NCI-H460 (cell line): Measurements from ENCODE around the gene MARCO. TPM values are rescaled to one million over a fixed set of nuclear protein-coding genes. Genes with fewer than 3 reads are reported as not detected.

Source experiments
- DNase-seq: peaks from one replicate; pipeline ENCODE4 v3.0.0-alpha.2; 2016; ENCODE audit warnings: low read depth; ENCODE audit errors: extremely low read depth
- total RNA-seq: library from RNA; depleted of rRNA; stranded (reverse); fragments of >200 nt; shearing (Covaris generic); gene quantifications from 2 replicates; pipeline ENCODE4 v1.2.3, GENCODE V29; 2014

The MARCO gene
- total RNA-seq, 1 experiment from 2014 or later = not detected

DNA sequence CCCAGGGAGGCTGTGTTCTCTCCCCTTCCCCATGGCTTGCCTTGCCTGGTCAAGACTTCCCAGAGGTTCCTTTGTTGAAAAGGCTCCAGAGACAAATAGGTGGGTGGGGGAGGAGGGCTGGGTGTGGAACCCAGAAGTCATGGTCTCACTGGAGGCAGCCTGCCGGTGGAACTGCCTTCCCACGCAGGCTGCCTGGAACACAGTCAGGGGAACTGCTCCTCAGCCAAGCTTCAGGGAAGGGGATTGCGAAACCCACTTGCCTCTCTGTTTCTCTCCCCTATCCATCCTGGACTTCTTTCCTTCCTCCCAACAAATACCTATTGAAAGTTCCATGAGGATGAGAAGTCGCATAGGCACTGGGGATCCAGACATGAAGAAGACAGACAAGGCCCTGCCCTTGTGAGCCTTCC is 31.6 kb downstream of the MARCO start:
- no peak for DNase-seq

DNA sequence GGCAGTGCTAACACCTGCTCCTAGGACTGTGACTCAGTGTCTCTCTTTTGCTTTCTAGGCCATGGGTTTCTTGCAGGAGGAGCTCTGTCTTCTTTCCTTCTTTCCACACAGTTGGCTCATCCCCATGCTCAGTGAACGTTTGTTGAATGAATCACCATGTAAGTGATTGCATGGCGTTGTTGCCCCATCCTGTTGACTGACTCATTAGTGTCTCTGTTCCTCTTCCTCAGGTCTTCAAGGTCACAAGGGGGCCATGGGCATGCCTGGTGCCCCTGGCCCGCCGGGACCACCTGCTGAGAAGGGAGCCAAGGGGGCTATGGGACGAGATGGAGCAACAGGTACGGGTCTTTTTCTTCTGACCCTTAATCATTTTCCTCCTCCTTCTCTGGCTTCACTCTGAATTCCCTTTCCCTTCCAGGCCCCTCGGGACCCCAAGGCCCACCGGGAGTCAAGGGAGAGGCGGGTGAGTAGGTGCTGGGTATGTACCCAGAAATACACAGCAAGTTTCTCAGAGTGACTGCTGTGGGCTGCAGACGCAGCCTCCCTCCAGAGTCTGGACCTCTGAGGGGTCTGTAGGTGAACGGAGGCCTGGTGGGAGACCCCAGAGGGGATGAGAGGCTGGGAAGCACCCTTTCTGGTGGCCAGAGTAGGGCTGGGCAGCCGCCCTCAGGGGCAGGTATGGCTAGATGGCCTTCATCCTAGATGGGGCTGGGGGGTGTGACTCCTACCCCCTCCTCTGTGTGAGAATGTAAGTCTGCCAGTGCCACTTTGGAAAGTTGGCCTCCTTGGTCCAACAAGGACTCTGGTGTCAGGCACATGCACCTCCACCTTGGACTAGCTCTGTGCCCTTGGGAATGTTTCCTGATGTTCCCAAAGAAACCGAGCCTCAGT is 32.4 kb downstream of the MARCO start:
- DNase-seq = peak; percentile 44

DNA sequence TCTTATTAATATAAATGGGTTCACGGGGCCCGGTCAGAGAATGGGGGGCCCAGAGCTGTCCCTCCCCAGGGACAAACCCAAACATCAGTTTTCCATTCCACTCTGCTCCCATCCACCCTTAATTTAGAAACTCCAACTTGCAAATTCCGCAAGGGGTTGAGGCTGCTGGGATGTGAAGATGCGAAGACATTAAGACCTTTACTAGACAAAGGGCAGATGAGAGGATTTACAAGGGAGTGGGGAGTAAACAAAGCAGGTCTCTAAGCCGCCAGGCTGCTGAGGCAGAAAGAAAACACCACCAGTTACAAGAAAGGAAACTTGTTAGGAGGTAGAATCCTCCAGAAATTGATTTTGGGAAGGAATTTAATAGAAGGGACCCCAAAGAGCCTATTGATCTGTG is 33.1 kb downstream of the MARCO start:
- no peak for DNase-seq

DNA sequence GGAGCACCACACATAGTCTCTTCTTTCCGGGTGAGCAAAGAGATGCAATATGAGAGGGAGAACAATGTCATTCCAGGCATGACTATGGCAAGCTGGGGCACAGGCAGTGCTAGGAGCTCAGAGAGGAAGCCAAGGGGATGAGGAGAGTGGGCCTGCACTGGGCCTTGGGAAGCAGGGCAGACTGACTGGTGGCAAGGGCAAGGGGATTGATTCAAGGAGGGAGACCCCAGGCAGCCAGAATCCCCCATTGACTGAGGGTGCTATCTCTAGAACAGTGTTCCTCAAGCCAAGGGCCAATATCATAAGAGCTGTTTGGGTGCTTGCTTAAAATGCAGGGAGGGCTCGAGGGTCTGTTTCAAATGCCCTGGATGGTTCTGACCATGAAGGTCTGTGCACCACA is 36.1 kb downstream of the MARCO start:
- no peak for DNase-seq

DNA sequence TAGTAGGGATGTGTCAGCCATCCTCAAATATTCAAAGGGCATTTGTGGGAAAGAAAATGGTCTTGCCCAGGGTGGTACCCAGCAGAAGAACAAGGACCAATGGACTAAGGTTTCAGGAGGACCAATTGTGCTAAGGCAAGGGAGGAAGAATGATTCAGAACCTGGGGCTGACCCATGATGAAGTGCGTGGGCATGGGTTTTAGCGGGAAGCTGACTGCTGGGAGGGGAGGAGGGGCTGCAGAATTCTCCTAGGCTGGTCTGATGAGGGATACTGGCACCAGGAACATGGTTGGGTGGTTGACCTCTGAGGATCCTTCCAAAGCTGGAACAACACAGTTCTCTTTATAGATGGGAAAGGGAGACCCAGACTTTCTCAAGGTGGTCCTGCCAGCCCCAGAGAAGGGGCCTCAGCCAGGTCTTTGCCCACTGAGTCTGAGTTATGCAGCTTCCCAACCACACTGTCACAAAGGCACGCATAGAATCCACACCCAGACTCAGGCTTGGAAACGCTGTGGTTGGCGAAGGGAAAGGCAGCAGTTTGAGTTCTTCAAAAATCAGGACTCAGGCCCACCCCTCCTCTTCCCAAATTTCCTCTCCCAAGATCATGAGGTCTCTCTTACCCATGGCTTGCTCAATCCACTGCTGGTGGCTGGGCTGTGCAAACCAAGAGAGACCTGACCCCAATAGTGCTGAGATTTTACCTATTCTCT is 37.3 kb downstream of the MARCO start:
- no peak for DNase-seq

DNA sequence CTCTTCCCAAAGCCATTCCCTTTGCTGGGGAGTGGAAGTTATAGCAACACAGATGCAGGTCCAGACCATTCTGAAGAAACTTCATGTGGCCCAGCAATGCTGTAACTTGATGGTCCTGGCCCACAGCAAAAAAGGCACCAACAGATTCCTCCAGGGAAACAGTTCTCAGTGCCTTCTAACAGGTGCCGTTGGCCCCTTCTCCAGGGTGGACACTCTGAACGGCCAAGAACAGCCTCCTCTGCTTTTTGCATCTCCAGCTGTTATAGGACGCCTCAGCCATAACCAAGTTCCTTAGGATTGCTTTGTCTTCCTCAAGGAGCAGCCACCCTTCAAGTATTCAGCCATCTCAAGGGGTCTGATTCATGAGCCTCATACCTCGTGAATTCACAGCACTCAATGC is 38.0 kb downstream of the MARCO start:
- DNase-seq = no peak

DNA sequence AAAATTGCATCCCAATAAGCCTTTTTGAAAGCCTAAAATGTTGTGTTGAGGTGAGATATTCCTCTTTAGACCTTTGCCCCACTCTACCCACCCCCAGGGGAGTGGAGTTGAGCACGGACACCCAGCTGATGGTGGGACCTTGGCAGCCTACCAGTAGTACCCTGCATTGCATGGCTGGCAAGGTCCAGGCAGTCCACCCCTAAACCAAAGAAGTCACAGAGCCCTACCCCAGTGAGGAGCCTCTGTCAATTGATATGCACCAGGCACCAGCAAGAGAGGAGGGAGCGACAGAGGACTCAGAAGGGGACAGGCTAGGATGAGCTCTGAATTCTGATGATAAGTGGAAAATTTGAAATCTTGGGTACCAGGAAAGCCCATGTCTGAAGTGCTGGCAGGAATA is 38.6 kb downstream of the MARCO start:
- no peak for DNase-seq

DNA sequence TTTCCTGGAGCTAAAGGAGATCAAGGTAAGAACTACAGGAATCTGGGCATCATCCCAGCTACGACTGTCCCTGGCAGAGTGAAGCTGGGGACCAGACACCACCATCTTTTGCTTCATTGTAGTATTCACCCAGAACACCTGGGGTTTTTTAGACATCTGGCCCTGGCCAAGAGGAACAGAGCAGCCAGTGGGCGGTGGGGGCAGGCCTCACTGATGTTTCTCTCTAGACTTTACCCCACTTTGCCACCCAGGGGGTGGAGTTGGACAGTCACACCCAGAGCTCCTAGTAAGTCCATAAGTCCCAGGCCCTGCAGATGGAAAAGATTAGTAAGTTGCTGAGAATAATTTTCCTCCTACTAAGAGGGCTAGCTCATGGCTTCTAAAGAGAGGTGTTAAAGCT is 39.6 kb downstream of the MARCO start:
- DNase-seq = no peak

DNA sequence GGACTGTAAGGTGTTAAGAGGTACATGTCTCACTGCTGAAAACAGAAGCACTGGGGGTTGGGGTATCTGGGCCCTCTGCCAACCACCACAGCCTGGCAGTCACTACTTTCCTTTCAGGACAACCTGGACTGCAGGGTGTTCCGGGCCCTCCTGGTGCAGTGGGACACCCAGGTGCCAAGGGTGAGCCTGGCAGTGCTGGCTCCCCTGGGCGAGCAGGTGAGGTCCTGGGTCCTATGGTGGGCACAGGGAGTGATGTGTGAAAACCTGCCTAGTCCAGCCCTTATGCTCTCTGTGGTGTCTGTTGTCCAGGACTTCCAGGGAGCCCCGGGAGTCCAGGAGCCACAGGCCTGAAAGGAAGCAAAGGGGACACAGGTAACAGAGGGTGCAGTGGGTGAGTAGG is 40.0 kb downstream of the MARCO start:
- DNase-seq = no peak

DNA sequence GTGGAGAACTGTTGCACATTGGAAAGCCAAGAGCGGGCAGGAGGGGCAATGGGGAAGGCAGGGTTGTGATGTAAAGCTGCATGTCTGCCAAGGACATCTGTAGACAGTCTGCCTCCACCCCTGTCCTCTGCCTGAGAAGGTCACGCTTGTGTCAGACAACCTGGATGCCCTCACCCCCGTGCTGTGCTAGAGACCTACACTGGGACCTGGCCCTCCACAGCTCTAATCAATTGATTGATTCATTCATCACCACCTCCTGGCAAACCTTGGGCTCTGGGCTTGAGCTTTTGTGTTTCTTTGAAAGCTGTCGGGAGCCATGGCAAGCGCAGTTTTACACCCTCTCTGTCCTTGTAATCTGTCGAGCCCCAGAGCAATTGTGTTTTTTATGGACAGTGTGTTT is 41.1 kb downstream of the MARCO start:
- no peak for DNase-seq

DNA sequence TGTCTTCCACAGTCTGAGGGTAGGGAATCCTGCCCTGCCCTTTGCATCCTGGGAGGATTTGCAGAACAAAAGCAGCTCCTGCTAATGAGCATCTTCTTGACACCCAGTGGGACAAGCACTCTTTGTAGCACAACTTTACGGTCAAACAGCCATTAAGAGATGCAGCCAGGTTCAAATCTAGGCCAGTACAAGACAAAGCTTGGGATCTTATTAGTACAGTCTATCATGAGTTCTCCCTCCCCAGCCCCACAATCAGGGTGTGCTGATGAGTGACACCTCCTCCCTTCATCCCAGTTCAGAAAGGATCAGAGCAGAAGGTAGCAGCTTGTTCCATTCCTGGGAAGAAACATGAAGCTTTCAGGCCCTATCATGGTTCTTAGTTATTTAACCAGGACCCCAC is 41.9 kb downstream of the MARCO start:
- no peak for DNase-seq

DNA sequence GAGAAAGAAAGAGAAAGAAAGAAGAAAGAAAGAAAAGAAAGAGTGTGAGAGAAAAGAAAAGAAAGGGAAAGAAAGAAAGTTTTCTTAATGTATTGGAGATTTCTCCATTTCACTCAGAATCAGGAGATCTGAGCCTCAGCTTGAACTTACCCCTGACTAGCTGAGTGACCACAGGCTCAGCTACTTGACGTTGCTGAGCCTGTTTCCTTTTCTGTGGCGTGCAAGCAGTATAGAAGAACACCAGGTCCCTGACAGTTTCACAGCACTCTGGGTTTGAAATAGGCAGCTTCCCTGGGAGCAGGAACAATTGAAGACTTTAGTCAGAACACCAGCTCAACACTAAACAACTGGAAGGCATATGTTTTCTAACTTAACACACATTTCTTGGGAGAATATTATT is 44.7 kb downstream of the MARCO start:
- no peak for DNase-seq

DNA sequence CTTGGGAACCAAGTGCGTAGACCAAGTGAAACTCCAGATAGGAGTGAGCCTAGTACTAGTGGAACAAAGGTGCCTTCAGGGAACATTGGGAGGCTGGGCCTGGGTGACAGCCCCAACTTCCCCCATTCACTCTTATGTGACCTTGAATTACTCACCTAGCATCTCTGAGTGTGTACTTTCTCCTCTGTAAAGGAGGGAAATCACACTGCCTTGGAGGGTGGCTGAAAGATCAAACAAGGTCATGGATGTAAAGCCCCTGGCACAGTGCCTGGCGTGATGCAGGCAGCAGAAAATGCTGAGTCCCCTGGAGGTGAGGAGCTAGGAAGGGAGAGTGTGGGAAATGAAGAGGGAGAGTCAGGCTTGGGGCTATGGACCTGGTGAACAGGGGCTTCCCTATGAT is 45.9 kb downstream of the MARCO start:
- no peak for DNase-seq

DNA sequence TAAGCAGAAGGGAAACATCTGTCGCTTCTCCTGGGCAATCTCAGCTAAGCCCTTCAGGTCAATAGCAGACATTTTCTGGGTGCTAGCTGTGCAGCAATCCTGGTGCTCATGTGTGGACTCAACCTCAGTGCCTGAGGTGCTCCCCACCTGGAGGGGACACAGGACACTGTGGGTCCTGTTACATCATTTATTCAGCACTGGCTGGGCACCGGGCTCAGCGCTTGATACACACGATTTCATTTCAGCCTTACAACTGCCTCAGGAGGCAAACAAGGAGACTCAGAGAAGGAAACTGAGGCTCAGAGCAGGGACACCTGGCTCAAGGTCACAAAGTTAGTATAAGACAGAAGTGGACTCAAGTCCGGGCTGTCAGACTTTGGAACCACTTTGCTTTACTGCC is 46.7 kb downstream of the MARCO start:
- DNase-seq = no peak

DNA sequence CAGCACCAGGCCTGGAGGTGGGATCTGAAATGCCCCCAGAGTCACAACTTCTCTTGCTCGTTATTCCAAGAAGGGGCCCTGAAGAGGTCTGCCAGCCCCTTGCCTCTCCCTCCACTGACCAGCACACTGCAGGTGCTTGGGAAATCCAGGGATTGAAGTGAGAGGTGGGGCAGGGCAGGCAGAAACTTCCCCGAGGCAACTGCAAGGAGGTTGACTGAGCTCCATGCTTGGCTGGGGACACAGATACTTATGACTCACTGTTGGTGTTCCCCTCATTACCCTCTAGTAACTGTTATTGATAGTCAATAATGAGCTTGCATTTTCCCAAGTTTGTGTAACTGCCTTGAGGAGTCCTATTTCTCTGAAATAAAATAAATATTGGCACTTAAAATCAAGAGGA is 47.5 kb downstream of the MARCO start:
- DNase-seq = no peak

DNA sequence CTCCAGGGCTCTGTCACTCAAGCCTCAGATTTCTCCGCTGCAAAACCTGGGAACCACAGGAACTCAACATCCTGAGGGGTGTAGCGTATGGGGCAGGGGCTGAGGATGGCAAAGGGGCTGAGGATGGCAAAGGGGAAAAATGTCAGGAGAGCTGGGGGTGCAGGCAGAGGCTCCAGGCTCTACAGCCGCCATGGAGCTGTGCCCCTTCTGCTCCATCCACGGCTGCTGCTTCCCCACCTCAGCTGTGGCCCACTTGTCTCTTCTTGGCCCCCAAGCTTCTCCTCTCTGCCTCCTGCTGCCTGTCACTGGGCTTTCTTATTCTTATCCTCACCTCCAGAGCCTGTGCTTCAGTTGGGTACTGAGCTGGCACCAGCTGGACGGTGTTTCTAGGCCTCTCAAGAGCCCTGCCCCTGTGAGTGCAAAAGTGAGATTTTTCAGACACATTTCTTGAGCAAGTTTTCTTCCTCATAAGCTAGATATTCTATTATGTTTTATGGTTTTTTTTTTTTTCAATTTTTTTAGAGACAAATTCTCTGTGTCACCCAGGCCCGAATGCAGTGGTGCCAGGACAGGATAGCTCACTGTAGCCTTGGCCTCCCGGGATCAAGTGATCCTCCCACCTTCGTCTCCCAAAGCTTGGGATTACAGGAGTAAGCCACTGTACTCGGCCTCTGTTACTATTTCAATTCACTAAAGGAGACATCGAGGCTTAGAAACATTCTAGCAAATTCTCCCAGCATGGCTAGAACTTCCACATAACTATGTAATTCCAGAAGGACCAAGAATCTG is 49.0 kb downstream of the MARCO start:
- no peak for DNase-seq

DNA sequence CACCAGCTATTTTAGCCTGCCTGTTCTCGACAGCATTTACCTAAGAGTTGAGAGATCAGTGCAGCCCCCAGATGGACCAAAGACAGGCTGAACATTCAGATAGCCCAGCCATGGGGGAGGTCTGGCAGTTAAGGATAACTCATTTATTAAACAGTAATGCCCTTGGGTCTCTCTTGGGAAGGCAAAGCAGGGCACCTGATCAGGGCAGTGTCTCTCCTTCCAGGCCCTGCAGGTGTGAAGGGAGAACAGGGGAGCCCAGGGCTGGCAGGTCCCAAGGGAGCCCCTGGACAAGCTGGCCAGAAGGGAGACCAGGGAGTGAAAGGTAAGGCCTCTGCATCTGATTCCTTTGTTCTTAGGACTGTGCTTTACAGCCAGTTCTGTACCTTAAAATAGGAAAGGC is 49.6 kb downstream of the MARCO start:
- DNase-seq = no peak

DNA sequence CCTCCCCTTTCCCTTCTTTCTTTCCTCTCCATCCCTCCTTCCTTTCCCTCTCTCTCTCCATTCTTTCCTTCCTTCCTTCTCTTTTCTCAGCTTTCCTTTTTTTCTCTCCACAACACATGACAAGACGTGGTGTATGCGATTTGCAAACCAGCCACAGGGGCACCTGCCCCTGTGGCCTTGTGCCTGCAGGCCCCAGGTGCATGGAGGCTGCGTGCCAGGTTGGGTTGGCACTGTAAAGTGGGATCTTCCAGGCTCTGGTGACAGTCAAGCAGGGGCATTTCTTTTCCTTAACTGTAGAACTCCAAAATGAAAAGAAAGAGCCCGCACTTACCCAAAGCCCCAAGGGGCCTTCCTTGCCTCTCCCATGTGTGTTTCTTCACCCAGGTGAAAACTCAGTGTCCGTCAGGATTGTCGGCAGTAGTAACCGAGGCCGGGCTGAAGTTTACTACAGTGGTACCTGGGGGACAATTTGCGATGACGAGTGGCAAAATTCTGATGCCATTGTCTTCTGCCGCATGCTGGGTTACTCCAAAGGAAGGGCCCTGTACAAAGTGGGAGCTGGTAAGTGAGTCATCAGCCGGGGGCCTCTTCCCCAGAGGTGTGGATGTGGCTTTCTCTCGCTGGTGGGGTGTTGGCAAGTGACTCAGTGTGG is 50.9 kb downstream of the MARCO start:
- DNase-seq = no peak

DNA sequence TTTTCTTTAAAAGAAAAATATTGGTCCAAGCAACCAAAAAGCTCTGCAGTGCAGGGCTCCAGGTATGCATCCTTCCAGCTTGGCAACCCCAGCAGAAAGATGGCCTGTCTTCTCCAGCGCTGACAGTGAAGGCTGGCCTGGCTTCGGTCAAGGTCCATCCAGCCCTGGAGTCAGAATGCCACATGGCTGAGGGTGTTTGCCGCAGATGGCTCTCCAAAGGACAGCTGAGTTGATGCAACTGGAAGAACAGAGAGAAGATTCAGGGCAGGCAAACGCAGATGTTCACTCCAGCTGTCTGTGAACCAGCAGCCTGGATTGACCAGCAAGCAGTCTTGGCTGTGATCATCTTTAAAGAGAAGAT is 51.4 kb downstream of the MARCO start:
- DNase-seq = no peak

DNA sequence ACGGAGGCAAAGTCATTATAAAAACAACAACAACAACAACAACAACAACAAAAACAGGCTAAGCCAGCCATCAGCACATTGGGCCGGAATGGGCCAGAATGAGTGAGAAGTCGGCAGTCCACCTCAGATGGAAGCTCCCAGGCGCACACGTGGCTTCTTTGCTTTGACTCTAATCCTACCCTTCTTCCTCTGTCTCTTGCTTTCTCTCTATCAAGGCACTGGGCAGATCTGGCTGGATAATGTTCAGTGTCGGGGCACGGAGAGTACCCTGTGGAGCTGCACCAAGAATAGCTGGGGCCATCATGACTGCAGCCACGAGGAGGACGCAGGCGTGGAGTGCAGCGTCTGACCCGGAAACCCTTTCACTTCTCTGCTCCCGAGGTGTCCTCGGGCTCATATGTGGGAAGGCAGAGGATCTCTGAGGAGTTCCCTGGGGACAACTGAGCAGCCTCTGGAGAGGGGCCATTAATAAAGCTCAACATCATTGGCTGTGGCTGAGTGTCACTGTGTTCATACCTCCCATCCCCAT is 52.2 kb downstream of the MARCO start:
- no peak for DNase-seq

DNA sequence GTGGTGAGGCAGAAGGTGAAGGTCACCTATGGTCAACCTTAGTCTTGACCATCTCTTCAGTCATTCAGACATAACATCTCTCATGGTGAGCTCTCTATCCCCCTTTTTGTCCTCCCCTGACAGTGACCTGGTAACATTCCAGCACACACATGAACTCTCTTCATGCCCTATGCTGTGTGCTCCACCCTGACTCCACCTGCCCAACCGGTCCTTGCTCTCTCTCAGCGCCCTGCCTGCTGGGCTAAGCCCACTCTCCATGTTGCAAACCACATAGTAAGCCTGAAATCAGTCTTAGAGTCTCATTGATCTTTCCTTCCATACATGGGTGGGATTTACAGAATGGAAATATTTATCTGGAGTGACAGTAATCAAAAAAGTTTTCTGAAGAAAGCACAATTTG is 52.8 kb downstream of the MARCO start:
- DNase-seq = no peak
